Heart right ventricle (tissue), 16 donors: ENCODE data around the gene NEDD4. TPM values are rescaled to one million over a fixed set of nuclear protein-coding genes. Genes with fewer than 3 reads are reported as not detected.

Experiments
- ATAC-seq, 8 donors: fragments of 200-7000 bp; cut with Tn5 transposase; one replicate each; pipeline ENCODE4 v1.9.1; 2020; ENCODE audit warnings: mild to moderate bottlenecking in 8 of 8, moderate library complexity in 8 of 8, moderate number of reproducible peaks in 1 of 8
- DNase-seq, 2 donors: peaks; one replicate each; pipeline ENCODE4 v3.0.0-alpha.2; 2020
- H3K27ac ChIP-seq, 10 donors: fragments of 200-600 bp; sonication (generic) in 2 of 10; one replicate each; pipeline versions ENCODE4 v1.5.0 to v1.8.0; 2020 to 2022; ENCODE audit warnings: mild to moderate bottlenecking in 3 of 10
- H3K27me3 ChIP-seq, 7 donors: fragments of 200-600 bp; one replicate each; pipeline ENCODE4 v1.8.0; 2021 to 2022; ENCODE audit warnings: mild to moderate bottlenecking in 2 of 7
- H3K36me3 ChIP-seq, 9 donors: fragments of 200-600 bp; sonication (generic) in 1 of 9; one replicate each; pipeline versions ENCODE4 v1.5.0 to v1.8.0; 2020 to 2022; ENCODE audit warnings: mild to moderate bottlenecking in 2 of 9
- H3K4me1 ChIP-seq, 9 donors: fragments of 200-600 bp; sonication (generic) in 1 of 9; one replicate each; pipeline versions ENCODE4 v1.5.0 to v1.8.0; 2020 to 2022; ENCODE audit warnings: mild to moderate bottlenecking in 4 of 9
- H3K4me3 ChIP-seq, 10 donors: fragments of 200-600 bp; sonication (generic) in 2 of 10; one replicate each; pipeline versions ENCODE4 v1.5.0 to v1.8.0; 2020 to 2022; ENCODE audit warnings: mild to moderate bottlenecking in 7 of 10, moderate library complexity in 2 of 10
- H3K9me3 ChIP-seq, 11 donors: fragments of 200-600 bp in 10 of 11; sonication (generic) in 2 of 11; one replicate each; pipeline versions ENCODE4 v1.5.0 to v1.8.0; 2013 to 2022; ENCODE audit warnings: mild to moderate bottlenecking in 2 of 11, control low read depth in 1 of 11, moderate library complexity in 1 of 11
- WGBS, 2 donors: extraction: QIAGEN DNeasy Blood & Tissue Kit; methylation state at CpG; one replicate each; pipeline ENCODE4 v1.1.7; 2013; ENCODE audit warnings: inconsistent platforms in 1 of 2; 5-methylcytosine and 5-hydroxymethylcytosine counted together
- intact Hi-C, 10 donors: fragments of 100-400 bp; cut with DNase I; formaldehyde crosslinking; loops; one replicate each; pipeline versions ENCODE4 v1.11.1 to v1.14.2; 2022
- polyA plus RNA-seq, 2 donors: library from polyadenylated mRNA; stranded (reverse); fragments of 200-250 nt; gene quantifications; one replicate each; pipeline ENCODE4 v1.2.3, GENCODE V29; 2013
- total RNA-seq, 10 donors: library from RNA; stranded (reverse); fragmentation: NEBNext Ultra II Directional in 3 of 10; extraction: Animal tissue kit (Norgen Biotek cat#: 25700) in 3 of 10; gene quantifications; one replicate each; pipeline versions ENCODE4 v1.2.1 to v1.2.4, GENCODE V29; 2021 to 2023
- TF ChIP-seq, protein P1 (sequence below), 9 donors: fragments of 200-600 bp; sonication (generic) in 2 of 9; IDR thresholded peaks; one replicate each; pipeline versions ENCODE4 v1.5.0 to v1.8.0; 2021 to 2022; ENCODE audit warnings: antibody characterized with exemption in 9 of 9, mild to moderate bottlenecking in 5 of 9, moderate library complexity in 1 of 9
- donor health status: Arrhythmogenic right ventricular cardiomyopathy.
- donor health status: ischemic (EF 13 %, LVEDD 7.1; RV severe dilation, severe dysfunction).
- donor health status: healthy with polysubstance abuse.
- donor health status: DM: no; HTN: yes; CAD: no.
- donor health status: DM: no; HTN: no; CAD: no.
- donor health status: ischemic (EF 25% LVEDD 6.9; RV normal size, moderate dysfunction).
- donor health status: ischemic (EF 25% LVEDD 5.7; RV mildly dilated, moderate dysfunction).
- donor health status: healthy.
- donor health status: DM: yes; HTN: yes; CAD: no.
- donor health status: Ischemic cardiomyopathy.
- donor health status: ischemic (EF 35%, LVEDD 5.7; RV mildly dilated, moderate dysfunction).
- donor health status: nonischemic (EF 11% LVEDD 7.7; RV severe dilation, severe dysfunction).
- donor health status: DM: yes; HTN: yes; CAD: no.
- donor health status: PGD.
- donor health status: ischemic (EF 29% LVEDD 5.4; RV normal size, mild dysfunction).
- donor health status: nonischemic (EF 23%, LVEDD 6.1; RV moderate dilation, normal function).

NEDD4 gene
- total and polyA plus RNA-seq, 12 donors: 3.5 to 11.5 (median 8.7) TPM

GRCh38 chr15:55863911-55864310, 129.5 kb downstream of the NEDD4 start:
- Histone ChIP-seq H3K4me1 (no peaks in the 10 kb centered on the region), H3K27ac (no peak overlapping the region), H3K4me3 (no peak overlapping the region), H3K9me3 (no peaks in the 10 kb centered on the region), H3K36me3 (peaks cover 0 to 46% (median 12%) of the 10 kb centered on the region in 9 donors), H3K27me3 (no peaks in the 10 kb centered on the region)
- intact Hi-C loops: no loop called here
- ATAC-seq (no peak), DNase-seq (no peak)
- TF ChIP-seq, protein P1, sequence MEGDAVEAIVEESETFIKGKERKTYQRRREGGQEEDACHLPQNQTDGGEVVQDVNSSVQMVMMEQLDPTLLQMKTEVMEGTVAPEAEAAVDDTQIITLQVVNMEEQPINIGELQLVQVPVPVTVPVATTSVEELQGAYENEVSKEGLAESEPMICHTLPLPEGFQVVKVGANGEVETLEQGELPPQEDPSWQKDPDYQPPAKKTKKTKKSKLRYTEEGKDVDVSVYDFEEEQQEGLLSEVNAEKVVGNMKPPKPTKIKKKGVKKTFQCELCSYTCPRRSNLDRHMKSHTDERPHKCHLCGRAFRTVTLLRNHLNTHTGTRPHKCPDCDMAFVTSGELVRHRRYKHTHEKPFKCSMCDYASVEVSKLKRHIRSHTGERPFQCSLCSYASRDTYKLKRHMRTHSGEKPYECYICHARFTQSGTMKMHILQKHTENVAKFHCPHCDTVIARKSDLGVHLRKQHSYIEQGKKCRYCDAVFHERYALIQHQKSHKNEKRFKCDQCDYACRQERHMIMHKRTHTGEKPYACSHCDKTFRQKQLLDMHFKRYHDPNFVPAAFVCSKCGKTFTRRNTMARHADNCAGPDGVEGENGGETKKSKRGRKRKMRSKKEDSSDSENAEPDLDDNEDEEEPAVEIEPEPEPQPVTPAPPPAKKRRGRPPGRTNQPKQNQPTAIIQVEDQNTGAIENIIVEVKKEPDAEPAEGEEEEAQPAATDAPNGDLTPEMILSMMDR (IDR thresholded peaks at IDR 0.05): no peak

GRCh38 chr15:55861115-55861514, 132.3 kb downstream of the NEDD4 start:
- DNase-seq: no peak
- Histone ChIP-seq H3K4me1 (peaks cover 0 to 6% (median 0%) of the 10 kb centered on the region in 9 donors), H3K27ac (no peak overlapping the region), H3K27me3 (no peaks in the 10 kb centered on the region), H3K9me3 (no peaks in the 10 kb centered on the region), H3K36me3 (peaks cover 0 to 63% (median 21%) of the 10 kb centered on the region in 9 donors), H3K4me3 (no peak overlapping the region)
- WGBS, 2 donors: 99% methylated on average over 2 of the region's 2 CpGs
- ATAC-seq: no peak
- TF ChIP-seq, protein P1 (IDR thresholded peaks at IDR 0.05): no peak
- intact Hi-C loops: no loop called here

DNA sequence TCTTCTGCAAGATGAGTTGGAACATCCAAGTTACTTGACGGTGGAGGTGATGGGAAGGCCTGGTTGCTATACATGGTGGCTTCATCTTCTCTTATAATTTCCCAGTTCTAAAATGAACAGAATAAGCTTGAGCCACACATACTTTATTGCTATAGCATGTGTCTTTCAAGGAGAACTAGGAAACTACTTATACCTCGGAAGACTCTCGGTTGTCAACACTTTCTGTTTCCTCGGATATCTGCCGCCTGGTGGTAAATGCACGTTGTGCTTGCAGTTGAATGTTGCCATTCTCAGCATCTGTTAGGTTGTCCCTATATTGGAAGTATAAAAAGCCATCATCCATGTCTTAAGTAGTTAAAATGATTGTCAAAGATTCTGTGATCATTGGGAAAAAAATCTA, 132.9 kb downstream of the NEDD4 start:
- ATAC-seq (no peak), DNase-seq (no peak)
- Histone ChIP-seq H3K27me3 (no peaks in the 10 kb centered on the region), H3K4me3 (no peak overlapping the region), H3K9me3 (no peaks in the 10 kb centered on the region), H3K27ac (no peak overlapping the region), H3K4me1 (peaks cover 0 to 6% (median 0%) of the 10 kb centered on the region in 9 donors), H3K36me3 (peaks cover 0 to 69% (median 25%) of the 10 kb centered on the region in 9 donors)
- TF ChIP-seq, protein P1 (IDR thresholded peaks at IDR 0.05): no peak
- 77 to 81% methylated on average over 6 of the region's 6 CpGs for WGBS, 2 donors
- intact Hi-C loops: no loop called here

DNA sequence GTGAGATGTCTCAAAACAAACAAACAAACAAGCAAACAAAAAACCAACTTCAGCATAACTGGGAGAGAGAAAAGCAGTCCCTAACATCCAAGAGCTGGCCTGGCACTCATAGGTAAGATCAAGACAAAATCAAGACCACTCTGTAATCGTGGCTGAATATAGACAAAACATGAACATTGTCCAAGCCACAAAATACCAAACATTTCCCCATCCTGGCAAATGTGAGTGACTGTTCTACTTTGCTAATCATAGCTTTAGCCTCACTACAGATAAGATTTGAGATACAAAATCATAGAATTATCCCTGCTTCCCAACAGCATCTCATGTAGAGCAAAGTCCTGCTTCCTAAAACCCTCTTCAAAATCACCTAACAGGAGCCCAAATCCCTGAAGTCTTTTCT, 133.7 kb downstream of the NEDD4 start:
- 86 to 95% methylated on average over 1 of the region's 1 CpG for WGBS, 2 donors
- peaks cover 0 to 77% (median 25%) of the 10 kb centered on the region in 9 donors for H3K36me3 ChIP-seq
- no peak for ATAC-seq

More for the DNA sequence above, 133.7 kb downstream of the NEDD4 start:
- Histone ChIP-seq H3K4me1 (peaks cover 0 to 6% (median 0%) of the 10 kb centered on the region in 9 donors), H3K27ac (no peak overlapping the region), H3K27me3 (no peaks in the 10 kb centered on the region), H3K9me3 (no peaks in the 10 kb centered on the region), H3K4me3 (no peak overlapping the region)
- no peak for DNase-seq
- TF ChIP-seq, protein P1 (IDR thresholded peaks at IDR 0.05): no peak
- intact Hi-C loops: no loop called here
